Measurements from ENCODE around the gene GBP3. TPM values are rescaled to one million over a fixed set of nuclear protein-coding genes. Genes with fewer than 3 reads are reported as not detected.

The GBP3 gene
- total and polyA plus RNA-seq, 9 of the 15 experiments (the other 6 are each of a cell fraction or from before 2014, with no cell fraction given), result 0.07 to 0.14 (median 0.11) TPM; not detected in 4

DNA sequence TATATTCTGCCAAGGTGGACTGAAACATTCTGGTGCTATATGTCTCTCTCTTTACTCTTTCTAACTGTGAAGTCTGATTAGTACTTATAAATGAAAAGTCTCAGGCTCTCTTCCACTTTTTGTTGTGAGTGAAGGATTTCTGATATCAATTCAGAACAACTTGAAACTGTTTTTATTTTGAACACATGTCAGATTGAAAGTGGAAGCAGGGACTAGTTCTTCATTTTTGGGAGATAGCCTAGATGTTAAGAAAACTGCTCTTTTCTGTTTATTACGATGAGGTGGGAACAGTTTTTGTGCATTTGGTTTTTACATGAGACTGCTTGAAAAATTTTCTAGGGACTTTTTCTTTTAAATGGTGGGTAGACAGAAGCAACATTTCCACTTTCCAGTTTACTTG lies 14.5 kb upstream of the GBP3 start (continued):
- TF ChIP-seq, protein P1, sequence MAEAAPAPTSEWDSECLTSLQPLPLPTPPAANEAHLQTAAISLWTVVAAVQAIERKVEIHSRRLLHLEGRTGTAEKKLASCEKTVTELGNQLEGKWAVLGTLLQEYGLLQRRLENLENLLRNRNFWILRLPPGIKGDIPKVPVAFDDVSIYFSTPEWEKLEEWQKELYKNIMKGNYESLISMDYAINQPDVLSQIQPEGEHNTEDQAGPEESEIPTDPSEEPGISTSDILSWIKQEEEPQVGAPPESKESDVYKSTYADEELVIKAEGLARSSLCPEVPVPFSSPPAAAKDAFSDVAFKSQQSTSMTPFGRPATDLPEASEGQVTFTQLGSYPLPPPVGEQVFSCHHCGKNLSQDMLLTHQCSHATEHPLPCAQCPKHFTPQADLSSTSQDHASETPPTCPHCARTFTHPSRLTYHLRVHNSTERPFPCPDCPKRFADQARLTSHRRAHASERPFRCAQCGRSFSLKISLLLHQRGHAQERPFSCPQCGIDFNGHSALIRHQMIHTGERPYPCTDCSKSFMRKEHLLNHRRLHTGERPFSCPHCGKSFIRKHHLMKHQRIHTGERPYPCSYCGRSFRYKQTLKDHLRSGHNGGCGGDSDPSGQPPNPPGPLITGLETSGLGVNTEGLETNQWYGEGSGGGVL (CRISPR knock-in tag; IDR thresholded peaks at IDR 0.05), result no peak
- TF ChIP-seq ZNF445 (CRISPR knock-in tag; IDR thresholded peaks at IDR 0.05; ENCODE audit: low read depth), result no peak
- TF ChIP-seq, protein P2, sequence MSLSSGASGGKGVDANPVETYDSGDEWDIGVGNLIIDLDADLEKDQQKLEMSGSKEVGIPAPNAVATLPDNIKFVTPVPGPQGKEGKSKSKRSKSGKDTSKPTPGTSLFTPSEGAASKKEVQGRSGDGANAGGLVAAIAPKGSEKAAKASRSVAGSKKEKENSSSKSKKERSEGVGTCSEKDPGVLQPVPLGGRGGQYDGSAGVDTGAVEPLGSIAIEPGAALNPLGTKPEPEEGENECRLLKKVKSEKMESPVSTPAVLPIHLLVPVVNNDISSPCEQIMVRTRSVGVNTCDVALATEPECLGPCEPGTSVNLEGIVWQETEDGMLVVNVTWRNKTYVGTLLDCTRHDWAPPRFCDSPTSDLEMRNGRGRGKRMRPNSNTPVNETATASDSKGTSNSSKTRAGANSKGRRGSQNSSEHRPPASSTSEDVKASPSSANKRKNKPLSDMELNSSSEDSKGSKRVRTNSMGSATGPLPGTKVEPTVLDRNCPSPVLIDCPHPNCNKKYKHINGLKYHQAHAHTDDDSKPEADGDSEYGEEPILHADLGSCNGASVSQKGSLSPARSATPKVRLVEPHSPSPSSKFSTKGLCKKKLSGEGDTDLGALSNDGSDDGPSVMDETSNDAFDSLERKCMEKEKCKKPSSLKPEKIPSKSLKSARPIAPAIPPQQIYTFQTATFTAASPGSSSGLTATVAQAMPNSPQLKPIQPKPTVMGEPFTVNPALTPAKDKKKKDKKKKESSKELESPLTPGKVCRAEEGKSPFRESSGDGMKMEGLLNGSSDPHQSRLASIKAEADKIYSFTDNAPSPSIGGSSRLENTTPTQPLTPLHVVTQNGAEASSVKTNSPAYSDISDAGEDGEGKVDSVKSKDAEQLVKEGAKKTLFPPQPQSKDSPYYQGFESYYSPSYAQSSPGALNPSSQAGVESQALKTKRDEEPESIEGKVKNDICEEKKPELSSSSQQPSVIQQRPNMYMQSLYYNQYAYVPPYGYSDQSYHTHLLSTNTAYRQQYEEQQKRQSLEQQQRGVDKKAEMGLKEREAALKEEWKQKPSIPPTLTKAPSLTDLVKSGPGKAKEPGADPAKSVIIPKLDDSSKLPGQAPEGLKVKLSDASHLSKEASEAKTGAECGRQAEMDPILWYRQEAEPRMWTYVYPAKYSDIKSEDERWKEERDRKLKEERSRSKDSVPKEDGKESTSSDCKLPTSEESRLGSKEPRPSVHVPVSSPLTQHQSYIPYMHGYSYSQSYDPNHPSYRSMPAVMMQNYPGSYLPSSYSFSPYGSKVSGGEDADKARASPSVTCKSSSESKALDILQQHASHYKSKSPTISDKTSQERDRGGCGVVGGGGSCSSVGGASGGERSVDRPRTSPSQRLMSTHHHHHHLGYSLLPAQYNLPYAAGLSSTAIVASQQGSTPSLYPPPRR (CRISPR knock-in tag; IDR thresholded peaks at IDR 0.05; ENCODE audit: borderline replicate concordance), result no peak

DNA sequence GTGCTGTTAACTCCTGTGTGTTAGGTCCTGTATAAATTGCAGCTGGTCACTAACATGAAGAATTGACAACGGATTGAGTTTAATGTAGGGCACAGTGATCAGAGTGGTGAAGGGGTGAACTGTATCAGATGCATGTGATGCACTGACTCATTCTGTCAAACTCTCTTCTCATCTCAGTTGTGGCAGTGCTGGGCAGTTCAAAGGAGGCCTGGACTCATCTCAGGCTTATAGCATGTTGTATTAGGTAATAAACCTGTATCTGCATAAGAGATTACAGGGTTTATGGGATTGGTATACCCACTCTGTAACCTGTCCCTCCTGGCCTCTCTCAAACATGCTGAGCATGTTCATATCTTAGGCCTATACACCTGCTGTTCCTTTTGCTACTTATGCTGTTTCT lies 12.4 kb upstream of the GBP3 start:
- Histone ChIP-seq H3K4me2 (ENCODE audit: insufficient read depth, low read length) (no peak overlapping the region), H3K79me2 (ENCODE audit: control insufficient read depth, insufficient read depth, low read length) (no peaks in the 10 kb centered on the region), H3K36me3 (ENCODE audit: control insufficient read depth, insufficient read depth, low read length) (no peaks in the 10 kb centered on the region), H3K4me3 (no peak overlapping the region), H4K20me1 (replicated peaks; ENCODE audit: control insufficient read depth, insufficient read depth, low read length) (no peaks in the 10 kb centered on the region), H3K9me3 (replicated peaks; ENCODE audit: control insufficient read depth, insufficient read depth, low read depth, low read length) (no peaks in the 10 kb centered on the region), H3K27ac (ENCODE audit: extremely low read depth, low read depth, low read length) (no peak overlapping the region), H3K4me1 (replicated peaks in 1 of 2; ENCODE audit: control insufficient read depth in 2 of 2, insufficient read depth in 2 of 2, low read length in 2 of 2) (peaks cover 0 to 8% of the 10 kb centered on the region in 2 experiments; a peak in 2 of 5 replicates), H2AFZ (ENCODE audit: low read depth, low read length) (no peak overlapping the region), H3K9me1 (ENCODE audit: control insufficient read depth, insufficient read depth, low read length) (no peaks in the 10 kb centered on the region), H3K27me3 (ENCODE audit: control insufficient read depth in 2 of 2, insufficient read depth in 2 of 2, low read length in 2 of 2) (no peaks in the 10 kb centered on the region), H3K9ac (ENCODE audit: insufficient read depth in 1 of 2, low read depth in 2 of 2, low read length in 2 of 2) (no peak overlapping the region)
- whole genome bisulfite sequencing (ENCODE audit: insufficient coverage, low coverage, missing lambda C conversion rate), result 0% methylated on average over 1 of the region's 1 CpG
- DNase-seq (ENCODE audit: extremely low read depth in 1 of 4, low spot score in 3 of 4) (no peak), ATAC-seq (no peak), FAIRE-seq (no peak)
- no peak for TF ChIP-seq TSC22D4 (tag; IDR thresholded peaks at IDR 0.05)
- no peak for TF ChIP-seq NR2F6 (CRISPR knock-in tag; IDR thresholded peaks at IDR 0.05)
- TF ChIP-seq NCOR1 (IDR thresholded peaks at IDR 0.05), result no peak
- TF ChIP-seq RFX1 (IDR thresholded peaks at IDR 0.05), result no peak
- TF ChIP-seq PCBP1 (IDR thresholded peaks at IDR 0.05; ENCODE audit: low read depth, low read length, poor library complexity, severe bottlenecking), result no peak
- no peak for TF ChIP-seq RBFOX2 (IDR thresholded peaks at IDR 0.05; ENCODE audit: low read depth, low read length)
- TF ChIP-seq NFE2 (IDR thresholded peaks at IDR 0.05; ENCODE audit: low read depth), result no peak
- no TSS peak for BruUV-seq (replicated peaks)
- intact Hi-C loops (cut with micrococcal nuclease) (no loop called here), in situ Hi-C loops (cut with MboI) (no loop called here)
- POLR2A ChIA-PET, result no interaction called here
- CTCF ChIA-PET (ENCODE audit: low intra/inter-chr PET ratio), result no interaction called here
